ENCODE measurements around the gene ATAD2B.
A peak's percentile ranks its signal among the peaks of the same experiment; 100 is the strongest.
"Not testable (repeated sequence)": the region's sequence is repeated elsewhere in the genome, so short reads cannot be mapped to it uniquely, and the experiment has no call there.

The ATAD2B gene

GRCh38 chr2:23926750-23927571 lies at the start of gene ATAD2B:
ATAD2B (minus strand) TSS chr2:23927123; CDS start chr2:23926770, 353 bp downstream.
- DNase-seq, result peak; percentile 98 to 99 (median 99)

- no peak for DNase-seq
Observed at GRCh38 chr2:23967846-23968245, 40.9 kb upstream of the ATAD2B start.

DNA sequence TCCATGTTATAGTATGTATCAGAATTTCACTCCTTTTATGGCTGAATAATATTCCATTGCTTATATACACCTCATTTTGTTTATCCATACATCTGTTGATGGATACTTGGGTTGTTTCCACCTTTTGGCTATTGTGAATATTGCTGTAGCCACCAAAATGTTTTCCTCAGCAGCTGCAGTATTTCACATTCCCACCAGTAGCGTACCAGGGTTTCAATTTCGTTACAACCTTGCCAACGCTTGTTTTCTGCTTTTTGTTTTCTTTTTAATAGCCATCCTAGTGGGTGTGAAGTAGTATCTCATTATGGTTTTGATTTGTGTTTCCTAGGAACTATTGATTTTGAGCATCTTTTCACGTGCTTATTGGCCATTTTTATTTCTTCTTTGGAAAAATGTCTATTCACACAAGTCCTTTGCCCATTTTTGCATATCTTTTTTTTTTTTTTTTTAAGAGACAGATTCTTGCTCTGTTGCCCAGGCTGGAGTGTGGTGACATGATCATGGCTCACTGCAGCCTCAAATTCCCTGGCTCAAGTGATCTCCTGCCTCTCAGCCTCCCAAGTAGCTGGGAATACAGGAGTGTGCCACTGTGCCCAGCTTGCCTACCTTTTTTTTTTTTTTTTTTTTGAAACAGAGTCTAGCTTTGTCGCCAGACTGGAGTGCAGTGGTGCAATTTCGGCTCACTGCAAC lies 27.5 kb upstream of the ATAD2B start:
- no peak for DNase-seq

DNA sequence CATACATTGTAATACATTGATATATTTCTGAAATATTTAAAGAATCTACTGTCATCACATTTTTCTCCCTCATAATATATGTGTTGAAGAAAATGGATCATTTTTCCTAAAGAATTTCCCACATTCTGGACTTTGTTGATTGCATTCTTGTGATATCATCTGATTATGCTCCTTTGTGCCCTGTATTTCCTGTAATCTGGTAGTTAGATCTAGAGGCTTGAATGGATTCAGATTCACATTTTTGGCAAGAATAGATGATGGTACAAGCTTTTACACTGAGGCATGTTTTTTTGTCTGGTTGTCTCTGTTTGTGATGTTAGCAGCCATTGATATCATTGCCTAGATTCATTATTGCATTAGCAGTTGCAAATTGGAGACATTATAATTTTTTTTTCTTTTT lies 26.7 kb upstream of the ATAD2B start:
- DNase-seq, result no peak

DNA sequence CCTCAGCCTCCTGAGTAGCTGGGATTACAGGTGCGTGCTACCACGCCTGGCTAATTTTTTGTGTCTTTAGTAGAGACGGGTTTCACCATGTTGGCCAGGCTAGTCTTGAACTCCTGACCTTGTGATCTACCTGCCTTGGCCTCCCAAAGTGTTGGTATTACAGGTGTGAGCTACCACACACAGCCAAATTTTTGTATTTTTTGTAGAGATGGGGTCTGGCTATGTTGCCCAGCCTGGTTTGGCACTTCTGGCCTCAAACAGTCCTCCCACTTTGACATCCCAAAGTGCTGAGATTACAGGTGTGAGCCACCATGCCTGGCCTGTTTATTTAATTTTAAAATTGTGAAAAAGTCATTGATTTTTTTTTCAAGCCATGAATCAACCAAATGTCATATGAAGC lies 25.6 kb upstream of the ATAD2B start:
- DNase-seq, result not testable (repeated sequence)

DNA sequence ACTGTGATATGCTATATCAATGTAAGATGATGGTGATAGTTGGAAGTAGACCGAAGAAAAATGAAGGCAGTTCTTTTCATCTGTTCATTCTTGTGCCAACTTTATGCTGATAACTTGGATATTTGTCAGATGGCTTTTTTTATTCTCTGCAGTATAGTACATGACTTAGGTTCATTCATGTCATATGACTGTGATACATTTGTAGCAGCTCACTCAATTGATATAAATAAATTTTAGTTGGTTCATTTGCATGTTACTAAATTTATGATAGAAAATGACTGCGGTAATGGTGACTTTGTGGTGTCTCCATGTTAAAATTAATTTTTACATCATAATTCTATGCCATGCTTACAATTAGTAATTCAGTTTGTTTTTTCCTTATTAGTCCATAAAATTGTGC lies 20.4 kb upstream of the ATAD2B start:
- DNase-seq, result no peak

GRCh38 chr2:23944976-23945375 lies 18.1 kb upstream of the ATAD2B start:
- no peak for DNase-seq

GRCh38 chr2:23944527-23944926 lies 17.6 kb upstream of the ATAD2B start:
- DNase-seq, result no peak

DNA sequence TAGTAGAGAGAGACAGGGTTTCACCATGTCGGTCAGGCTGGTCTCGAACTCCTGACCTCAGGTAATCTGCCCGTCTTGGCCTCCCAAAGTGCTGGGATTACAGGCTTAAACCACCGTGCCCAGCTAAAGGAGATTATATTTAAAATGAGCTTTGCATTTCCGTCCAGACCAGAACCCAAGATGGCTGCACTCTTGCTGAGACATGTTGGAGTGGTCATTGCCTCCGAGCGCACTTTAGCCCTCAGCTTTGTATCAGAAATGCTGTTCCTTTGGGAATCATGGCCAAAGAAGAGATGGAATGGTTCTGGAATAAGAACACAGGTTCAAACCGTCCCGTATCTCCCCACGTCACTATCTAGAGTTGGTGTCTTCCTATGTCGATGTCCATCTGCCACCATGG lies 16.7 kb upstream of the ATAD2B start:
- no peak for DNase-seq

GRCh38 chr2:23941644-23942043 lies 14.7 kb upstream of the ATAD2B start:
- DNase-seq, result peak in 1 of 3 experiments; percentile 59

GRCh38 chr2:23940718-23941620 lies 14.0 kb upstream of the ATAD2B start:
- DNase-seq, result peak; percentile 62 to 87 (median 83)

- peak; percentile 92 to 98 (median 94) for DNase-seq
Observed at GRCh38 chr2:23939987-23940717, 13.2 kb upstream of the ATAD2B start, which contains the start of gene UBXN2A. UBXN2A (plus strand) TSS chr2:23940463; CDS start chr2:23958315, 17,852 bp downstream.

DNA sequence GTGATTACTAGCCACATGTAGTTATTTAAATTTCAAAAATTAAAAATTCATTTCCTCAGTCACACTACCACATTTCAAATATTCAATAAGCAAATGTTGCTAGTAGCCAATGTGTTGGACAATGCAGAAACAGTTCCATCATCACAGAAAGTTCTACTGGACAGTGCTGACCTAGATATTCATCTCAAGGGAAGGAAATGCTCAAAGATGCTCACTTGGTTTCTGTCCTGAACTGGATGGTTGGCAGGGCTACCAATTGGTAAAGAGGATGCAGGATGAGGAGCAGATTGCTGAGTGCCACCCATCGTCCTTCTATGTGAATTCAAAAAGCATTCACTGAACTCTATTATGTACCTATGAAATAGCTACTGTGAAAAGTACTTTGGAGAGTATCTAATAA lies 7.3 kb upstream of the ATAD2B start:
- DNase-seq, result no peak

DNA sequence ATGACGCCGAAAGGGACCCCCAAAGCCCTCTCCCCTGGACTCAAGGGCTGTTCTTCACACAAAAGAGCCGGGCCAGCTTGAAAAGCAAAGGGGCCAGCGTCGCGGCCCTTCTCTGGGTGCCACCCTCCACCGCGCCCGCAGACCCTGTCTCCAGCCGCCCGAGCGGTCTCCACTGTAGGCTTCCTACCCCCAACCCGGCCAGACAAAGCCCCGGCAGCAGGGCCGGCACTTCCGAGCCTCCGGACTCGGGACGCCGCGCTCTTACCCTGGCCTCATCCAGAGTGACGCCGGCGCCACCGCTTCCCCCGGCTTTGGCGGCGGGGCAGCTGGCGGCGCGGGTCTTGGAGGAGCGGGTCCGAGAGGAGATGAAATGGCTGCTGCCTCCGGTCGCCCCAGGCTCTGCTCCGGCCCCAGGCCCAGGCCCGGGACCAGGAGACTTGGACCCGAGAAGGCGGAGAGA lies 603 bp downstream of the ATAD2B start:
- DNase-seq, result peak; percentile 60 to 90 (median 89)

DNA sequence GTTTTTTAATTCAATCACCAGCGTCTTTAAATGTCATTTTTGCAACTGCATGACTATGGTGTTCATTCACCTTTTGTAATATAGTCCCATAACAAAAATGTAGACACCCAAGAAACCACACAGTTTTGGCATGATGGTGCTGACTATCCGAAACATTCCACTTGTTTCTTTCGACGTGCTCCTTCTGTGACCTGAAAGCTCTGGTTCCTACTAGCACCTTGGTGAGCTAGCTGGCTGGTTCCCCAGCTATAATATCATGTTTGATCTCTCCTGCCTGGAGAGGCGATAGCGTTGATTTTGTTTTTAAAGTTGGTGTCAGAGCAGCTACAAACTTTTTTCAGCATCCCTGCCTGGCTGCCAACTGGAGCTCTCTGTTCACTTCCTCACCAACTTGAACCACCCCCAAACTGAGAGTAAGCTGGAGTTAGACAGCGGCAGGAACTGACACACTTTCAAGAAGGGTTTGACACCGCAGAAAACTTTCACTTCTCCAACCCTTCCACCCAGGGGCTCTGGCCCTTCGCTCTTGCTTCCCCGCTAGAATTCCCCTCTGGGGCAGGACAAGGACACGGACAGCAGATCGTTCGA lies 1.1 kb downstream of the ATAD2B start:
- peak; percentile 58 to 78 (median 72) for DNase-seq

- DNase-seq, result peak in 2 of 3 experiments; percentile 42 to 46
Observed at GRCh38 chr2:23924589-23925359, 2.1 kb downstream of the ATAD2B start.

GRCh38 chr2:23918837-23919489 lies 8.0 kb downstream of the ATAD2B start:
- DNase-seq, result no peak

GRCh38 chr2:23916727-23917405 lies 10.1 kb downstream of the ATAD2B start:
- peak in 1 of 3 experiments; percentile 46 for DNase-seq

GRCh38 chr2:23915327-23915726 lies 11.6 kb downstream of the ATAD2B start:
- no peak for DNase-seq

GRCh38 chr2:23912054-23912453 lies 14.9 kb downstream of the ATAD2B start:
- DNase-seq, result no peak
